Upper lobe of left lung (tissue), 4 donors: ENCODE measurements around the gene REX1BD.

Experiments used
- EP300 ChIP-seq, 4 donors: sonication (generic); formaldehyde crosslinking; IDR thresholded peaks; one replicate each; pipeline ENCODE4 v1.5.1; 2017; ENCODE audit warnings: antibody characterized with exemption in 4 of 4, control low read depth in 2 of 4
- POLR2A ChIP-seq, 4 donors: fragments of 450-650 bp; IDR thresholded peaks; one replicate each; pipeline ENCODE4 v1.5.1; 2016 to 2017; ENCODE audit warnings: antibody characterized with exemption in 4 of 4, mild to moderate bottlenecking in 2 of 4
- POLR2AphosphoS5 ChIP-seq, 2 donors: sonication (generic); formaldehyde crosslinking; IDR thresholded peaks; one replicate each; pipeline ENCODE4 v1.5.1; 2017; ENCODE audit warnings: antibody characterized with exemption in 2 of 2
- TF ChIP-seq, protein P1 (sequence below), 6 experiments: fragments of 450-650 bp in 4 of 6; fragments of 200-600 bp in 2 of 6; sonication (generic) in 2 of 6; IDR thresholded peaks; one replicate each; pipeline ENCODE4 v1.5.1; 2016 to 2019; ENCODE audit warnings: antibody characterized with exemption in 6 of 6

DNA sequence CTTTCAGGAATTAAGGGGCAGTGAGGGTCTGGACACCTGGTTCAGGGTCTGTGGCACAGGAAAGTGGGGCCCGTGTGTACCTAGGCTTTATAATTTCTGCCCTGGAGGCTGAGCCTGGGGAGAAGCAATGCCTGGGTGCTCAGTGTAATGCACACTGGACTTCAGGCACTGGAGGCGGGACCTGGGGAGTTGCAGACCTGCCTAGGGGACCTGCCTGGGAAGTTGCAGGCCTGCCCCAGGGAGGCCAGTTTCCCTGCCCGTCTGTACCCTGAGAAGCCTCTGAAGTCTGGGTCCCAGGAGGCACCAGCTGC is 21.6 kb downstream of the REX1BD start:
- TF ChIP-seq POLR2A (IDR thresholded peaks at IDR 0.05) (no peak), POLR2AphosphoS5 (IDR thresholded peaks at IDR 0.05) (no peak), EP300 (IDR thresholded peaks at IDR 0.05) (no peak)
- TF ChIP-seq, protein P1, sequence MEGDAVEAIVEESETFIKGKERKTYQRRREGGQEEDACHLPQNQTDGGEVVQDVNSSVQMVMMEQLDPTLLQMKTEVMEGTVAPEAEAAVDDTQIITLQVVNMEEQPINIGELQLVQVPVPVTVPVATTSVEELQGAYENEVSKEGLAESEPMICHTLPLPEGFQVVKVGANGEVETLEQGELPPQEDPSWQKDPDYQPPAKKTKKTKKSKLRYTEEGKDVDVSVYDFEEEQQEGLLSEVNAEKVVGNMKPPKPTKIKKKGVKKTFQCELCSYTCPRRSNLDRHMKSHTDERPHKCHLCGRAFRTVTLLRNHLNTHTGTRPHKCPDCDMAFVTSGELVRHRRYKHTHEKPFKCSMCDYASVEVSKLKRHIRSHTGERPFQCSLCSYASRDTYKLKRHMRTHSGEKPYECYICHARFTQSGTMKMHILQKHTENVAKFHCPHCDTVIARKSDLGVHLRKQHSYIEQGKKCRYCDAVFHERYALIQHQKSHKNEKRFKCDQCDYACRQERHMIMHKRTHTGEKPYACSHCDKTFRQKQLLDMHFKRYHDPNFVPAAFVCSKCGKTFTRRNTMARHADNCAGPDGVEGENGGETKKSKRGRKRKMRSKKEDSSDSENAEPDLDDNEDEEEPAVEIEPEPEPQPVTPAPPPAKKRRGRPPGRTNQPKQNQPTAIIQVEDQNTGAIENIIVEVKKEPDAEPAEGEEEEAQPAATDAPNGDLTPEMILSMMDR (IDR thresholded peaks at IDR 0.05) = no peak
